Measurements from ENCODE around the gene PROK1. TPM values are rescaled to one million over a fixed set of nuclear protein-coding genes. Genes with fewer than 3 reads are reported as not detected.

The PROK1 gene
- polyA plus RNA-seq, 3 donors, result not detected

DNA sequence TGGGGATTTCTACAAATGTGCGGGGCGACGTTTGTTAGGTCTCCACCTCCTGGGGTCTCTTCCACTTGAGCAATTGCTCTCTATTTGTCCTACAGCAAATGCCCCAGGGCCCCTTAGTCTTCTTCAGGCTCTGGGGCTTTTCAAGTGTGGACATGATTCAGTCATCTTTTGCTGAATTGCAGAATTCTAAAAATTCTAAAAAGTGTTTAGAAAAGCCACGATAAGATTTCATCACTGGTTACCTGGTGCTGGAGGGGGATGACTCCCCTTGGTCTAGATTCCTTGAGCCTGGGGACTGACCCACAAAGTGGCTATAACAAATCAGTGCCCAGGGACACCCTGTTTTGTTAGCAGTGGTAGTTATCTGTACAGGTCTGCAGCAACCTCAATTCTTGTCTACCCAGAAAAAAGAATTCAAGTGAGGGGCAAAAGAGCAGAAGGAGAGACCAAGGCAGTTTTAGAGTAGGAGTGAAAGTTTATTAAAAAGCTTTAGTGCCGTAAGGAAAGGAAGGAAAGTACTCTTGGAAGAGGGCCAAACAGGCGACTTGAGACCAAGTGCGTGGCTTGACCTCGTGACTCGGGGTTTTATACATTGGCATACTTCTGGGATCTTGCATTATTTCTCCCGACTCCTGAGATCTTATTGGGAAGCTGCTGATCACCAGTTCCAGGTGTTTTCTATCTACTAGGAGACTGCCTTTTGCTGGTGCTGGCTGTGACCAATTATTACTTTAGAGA is 25.2 kb downstream of the PROK1 start:
- Histone ChIP-seq H3K4me3 (replicated peaks in 1 of 3; ENCODE audit: low read depth in 2 of 3, low read length in 3 of 3) (no peak overlapping the region), H3K9ac (ENCODE audit: insufficient read depth, low read length, poor library complexity, severe bottlenecking) (no peak overlapping the region), H3K4me1 (ENCODE audit: control insufficient read depth in 1 of 2, insufficient read depth in 2 of 2, low read length in 2 of 2) (no peaks in the 10 kb centered on the region), H3K27me3 (ENCODE audit: control insufficient read depth in 2 of 2, insufficient read depth in 2 of 2, low read length in 2 of 2) (no peaks in the 10 kb centered on the region), H2AFZ (ENCODE audit: insufficient read depth, low read depth, low read length, poor library complexity, severe bottlenecking) (no peak overlapping the region), H3K27ac (ENCODE audit: low read depth in 1 of 2, low read length in 2 of 2) (no peak overlapping the region), H4K20me1 (ENCODE audit: insufficient read depth, low read length) (no peaks in the 10 kb centered on the region), H3K79me2 (ENCODE audit: insufficient read depth, low read length) (no peaks in the 10 kb centered on the region), H3K36me3 (replicated peaks in 1 of 2; ENCODE audit: control insufficient read depth in 1 of 2, insufficient read depth in 2 of 2, low read length in 2 of 2) (no peaks in the 10 kb centered on the region), H3K4me2 (replicated peaks; ENCODE audit: extremely low read depth, low read length, poor library complexity, severe bottlenecking) (no peak overlapping the region), H3K9me3 (replicated peaks in 1 of 2; ENCODE audit: control insufficient read depth in 1 of 2, insufficient read depth in 1 of 2, low read length in 2 of 2) (no peaks in the 10 kb centered on the region)
- 62% methylated on average over 6 of the region's 10 CpGs for WGBS (ENCODE audit: insufficient coverage)
- no peaks in the 10 kb centered on the region for H3K4me1 Mint-ChIP-seq
- intact Hi-C loops (cut with micrococcal nuclease), result no loop called here
- TF ChIP-seq, protein P1, sequence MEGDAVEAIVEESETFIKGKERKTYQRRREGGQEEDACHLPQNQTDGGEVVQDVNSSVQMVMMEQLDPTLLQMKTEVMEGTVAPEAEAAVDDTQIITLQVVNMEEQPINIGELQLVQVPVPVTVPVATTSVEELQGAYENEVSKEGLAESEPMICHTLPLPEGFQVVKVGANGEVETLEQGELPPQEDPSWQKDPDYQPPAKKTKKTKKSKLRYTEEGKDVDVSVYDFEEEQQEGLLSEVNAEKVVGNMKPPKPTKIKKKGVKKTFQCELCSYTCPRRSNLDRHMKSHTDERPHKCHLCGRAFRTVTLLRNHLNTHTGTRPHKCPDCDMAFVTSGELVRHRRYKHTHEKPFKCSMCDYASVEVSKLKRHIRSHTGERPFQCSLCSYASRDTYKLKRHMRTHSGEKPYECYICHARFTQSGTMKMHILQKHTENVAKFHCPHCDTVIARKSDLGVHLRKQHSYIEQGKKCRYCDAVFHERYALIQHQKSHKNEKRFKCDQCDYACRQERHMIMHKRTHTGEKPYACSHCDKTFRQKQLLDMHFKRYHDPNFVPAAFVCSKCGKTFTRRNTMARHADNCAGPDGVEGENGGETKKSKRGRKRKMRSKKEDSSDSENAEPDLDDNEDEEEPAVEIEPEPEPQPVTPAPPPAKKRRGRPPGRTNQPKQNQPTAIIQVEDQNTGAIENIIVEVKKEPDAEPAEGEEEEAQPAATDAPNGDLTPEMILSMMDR (IDR thresholded peaks at IDR 0.05), result no peak
- H3K4me3 Mint-ChIP-seq, result no peak overlapping the region
- no peak overlapping the region for H3K27ac Mint-ChIP-seq
- no peak for DNase-seq
- peaks cover 2 to 6% (median 3%) of the 10 kb centered on the region in 3 donors for H3K27me3 Mint-ChIP-seq (ENCODE audit: low read depth in 3 of 3)
- peaks cover 0 to 3% (median 0%) of the 10 kb centered on the region in 7 donors for H3K9me3 Mint-ChIP-seq
- H3K36me3 Mint-ChIP-seq, result no peaks in the 10 kb centered on the region

DNA sequence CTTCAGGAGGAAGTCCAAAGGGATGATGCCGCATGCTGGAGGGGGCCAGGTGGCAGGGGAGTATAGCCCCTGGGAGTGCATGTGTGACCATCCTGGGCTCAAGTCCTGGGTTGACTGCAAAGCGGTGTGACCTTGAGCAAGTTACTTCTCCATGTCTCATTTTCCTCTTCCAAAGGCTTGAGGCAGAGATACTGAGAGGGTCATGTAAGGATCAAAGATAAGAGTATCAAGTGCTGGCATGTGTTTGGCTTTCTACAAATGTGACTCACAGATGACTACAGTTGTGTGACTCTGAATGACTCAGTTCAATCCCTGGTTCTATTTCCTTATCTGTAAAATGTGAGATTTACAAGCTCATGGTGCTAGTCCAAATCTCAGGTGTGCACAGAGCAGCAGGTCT is 26.1 kb downstream of the PROK1 start:
- Histone ChIP-seq H4K20me1 (ENCODE audit: insufficient read depth, low read length) (no peaks in the 10 kb centered on the region), H3K4me3 (replicated peaks in 1 of 3; ENCODE audit: low read depth in 2 of 3, low read length in 3 of 3) (no peak overlapping the region), H3K36me3 (replicated peaks in 1 of 2; ENCODE audit: control insufficient read depth in 1 of 2, insufficient read depth in 2 of 2, low read length in 2 of 2) (no peaks in the 10 kb centered on the region), H3K27ac (ENCODE audit: low read depth in 1 of 2, low read length in 2 of 2) (no peak overlapping the region), H3K27me3 (ENCODE audit: control insufficient read depth in 2 of 2, insufficient read depth in 2 of 2, low read length in 2 of 2) (no peaks in the 10 kb centered on the region), H3K9me3 (replicated peaks in 1 of 2; ENCODE audit: control insufficient read depth in 1 of 2, insufficient read depth in 1 of 2, low read length in 2 of 2) (no peaks in the 10 kb centered on the region), H3K9ac (ENCODE audit: insufficient read depth, low read length, poor library complexity, severe bottlenecking) (no peak overlapping the region), H2AFZ (ENCODE audit: insufficient read depth, low read depth, low read length, poor library complexity, severe bottlenecking) (no peak overlapping the region), H3K4me1 (ENCODE audit: control insufficient read depth in 1 of 2, insufficient read depth in 2 of 2, low read length in 2 of 2) (peaks cover under 1 to 4% of the 10 kb centered on the region in 2 donors), H3K4me2 (replicated peaks; ENCODE audit: extremely low read depth, low read length, poor library complexity, severe bottlenecking) (no peak overlapping the region), H3K79me2 (ENCODE audit: insufficient read depth, low read length) (no peaks in the 10 kb centered on the region)
- Mint-ChIP-seq H3K27me3 (ENCODE audit: low read depth in 3 of 3) (peaks cover 2 to 6% (median 3%) of the 10 kb centered on the region in 3 donors), H3K36me3 (no peaks in the 10 kb centered on the region), H3K4me1 (peaks cover 4% of the 10 kb centered on the region), H3K27ac (no peak overlapping the region), H3K4me3 (no peak overlapping the region), H3K9me3 (peaks cover 0 to 3% (median 0%) of the 10 kb centered on the region in 7 donors)
- intact Hi-C loops (cut with micrococcal nuclease), result no loop called here
- DNase-seq, result no peak
- TF ChIP-seq, protein P1 (IDR thresholded peaks at IDR 0.05), result no peak
- WGBS (ENCODE audit: insufficient coverage), result 100% methylated on average over 1 of the region's 2 CpGs
